ENCODE results near the gene WDR36. TPM values are rescaled to one million over a fixed set of nuclear protein-coding genes. Genes with fewer than 3 reads are reported as not detected.

Gene WDR36
- total RNA-seq, 4 donors from 2014 or later, result 13.7 to 26.3 (median 19.9) TPM

GRCh38 chr5:111132076-111132475, 39.9 kb downstream of the WDR36 start:
- DNase-seq (ENCODE audit: extremely low spot score), result no peak
- 56% methylated on average over 1 of the region's 1 CpG for WGBS
- H3K27ac ChIP-seq (replicated peaks in 1 of 4), result no peak overlapping the region

DNA sequence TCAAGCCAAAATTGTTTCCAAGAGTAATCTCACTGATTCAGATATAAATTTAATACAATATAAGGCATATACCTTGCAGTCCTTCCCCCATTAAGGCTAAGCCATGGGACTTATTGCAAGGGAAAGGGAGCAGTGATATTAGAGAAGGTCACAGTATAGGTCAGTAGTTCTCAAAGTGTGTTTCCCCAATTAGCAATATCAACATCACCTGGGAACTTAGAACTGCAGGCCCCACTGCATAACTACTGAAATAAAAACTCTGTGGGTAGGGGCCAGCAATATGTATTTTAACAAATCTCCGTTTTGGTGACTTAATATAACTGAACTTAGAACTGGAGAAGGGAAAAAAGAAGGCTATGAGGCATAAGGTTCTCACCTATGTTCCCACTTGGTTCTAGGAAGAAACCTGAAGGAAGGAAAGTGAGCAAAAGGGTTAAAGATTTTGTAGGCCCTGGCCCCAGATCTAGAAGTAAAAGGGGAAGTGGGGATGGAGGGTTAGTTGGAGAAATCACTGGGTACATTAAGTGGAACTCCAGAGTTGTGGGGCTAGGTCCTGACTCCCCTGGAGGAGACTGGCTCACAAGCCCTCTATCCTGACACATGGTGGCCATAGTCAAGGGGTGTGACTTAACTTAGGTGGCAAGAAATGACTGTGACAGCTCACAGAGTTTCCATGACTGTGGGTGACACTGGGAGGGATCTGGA, 40.7 kb downstream of the WDR36 start:
- intact Hi-C loops (cut with DNase I), result no loop called here
- no peak for DNase-seq (ENCODE audit: extremely low spot score)
- Histone ChIP-seq H3K36me3 (peaks cover 0 to 2% (median 2%) of the 10 kb centered on the region in 4 donors), H3K27ac (replicated peaks in 1 of 4) (no peak overlapping the region), H3K4me1 (no peaks in the 10 kb centered on the region), H3K9me3 (no peaks in the 10 kb centered on the region), H3K27me3 (peaks cover 0 to 3% (median 0%) of the 10 kb centered on the region in 4 donors), H3K4me3 (no peak overlapping the region)
- WGBS, result 90% methylated on average over 1 of the region's 1 CpG
- TF ChIP-seq POLR2AphosphoS5 (IDR thresholded peaks at IDR 0.05), result no peak
- no peak for TF ChIP-seq EP300 (IDR thresholded peaks at IDR 0.05)
- no peak for TF ChIP-seq POLR2A (IDR thresholded peaks at IDR 0.05; ENCODE audit: low read depth)
- TF ChIP-seq, protein P1, sequence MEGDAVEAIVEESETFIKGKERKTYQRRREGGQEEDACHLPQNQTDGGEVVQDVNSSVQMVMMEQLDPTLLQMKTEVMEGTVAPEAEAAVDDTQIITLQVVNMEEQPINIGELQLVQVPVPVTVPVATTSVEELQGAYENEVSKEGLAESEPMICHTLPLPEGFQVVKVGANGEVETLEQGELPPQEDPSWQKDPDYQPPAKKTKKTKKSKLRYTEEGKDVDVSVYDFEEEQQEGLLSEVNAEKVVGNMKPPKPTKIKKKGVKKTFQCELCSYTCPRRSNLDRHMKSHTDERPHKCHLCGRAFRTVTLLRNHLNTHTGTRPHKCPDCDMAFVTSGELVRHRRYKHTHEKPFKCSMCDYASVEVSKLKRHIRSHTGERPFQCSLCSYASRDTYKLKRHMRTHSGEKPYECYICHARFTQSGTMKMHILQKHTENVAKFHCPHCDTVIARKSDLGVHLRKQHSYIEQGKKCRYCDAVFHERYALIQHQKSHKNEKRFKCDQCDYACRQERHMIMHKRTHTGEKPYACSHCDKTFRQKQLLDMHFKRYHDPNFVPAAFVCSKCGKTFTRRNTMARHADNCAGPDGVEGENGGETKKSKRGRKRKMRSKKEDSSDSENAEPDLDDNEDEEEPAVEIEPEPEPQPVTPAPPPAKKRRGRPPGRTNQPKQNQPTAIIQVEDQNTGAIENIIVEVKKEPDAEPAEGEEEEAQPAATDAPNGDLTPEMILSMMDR (IDR thresholded peaks at IDR 0.05), result no peak

More at GRCh38 chr5:111132076-111132475, 39.9 kb downstream of the WDR36 start:
- Histone ChIP-seq H3K36me3 (peaks cover 0 to 11% (median 10%) of the 10 kb centered on the region in 4 donors), H3K4me3 (no peak overlapping the region), H3K4me1 (no peaks in the 10 kb centered on the region), H3K9me3 (no peaks in the 10 kb centered on the region), H3K27me3 (peaks cover 0 to 3% (median 0%) of the 10 kb centered on the region in 4 donors)
- intact Hi-C loops (cut with DNase I), result no loop called here
- TF ChIP-seq, protein P1 (IDR thresholded peaks at IDR 0.05), result no peak
- TF ChIP-seq POLR2AphosphoS5 (IDR thresholded peaks at IDR 0.05), result no peak
- no peak for TF ChIP-seq POLR2A (IDR thresholded peaks at IDR 0.05; ENCODE audit: low read depth)
- no peak for TF ChIP-seq EP300 (IDR thresholded peaks at IDR 0.05)

DNA sequence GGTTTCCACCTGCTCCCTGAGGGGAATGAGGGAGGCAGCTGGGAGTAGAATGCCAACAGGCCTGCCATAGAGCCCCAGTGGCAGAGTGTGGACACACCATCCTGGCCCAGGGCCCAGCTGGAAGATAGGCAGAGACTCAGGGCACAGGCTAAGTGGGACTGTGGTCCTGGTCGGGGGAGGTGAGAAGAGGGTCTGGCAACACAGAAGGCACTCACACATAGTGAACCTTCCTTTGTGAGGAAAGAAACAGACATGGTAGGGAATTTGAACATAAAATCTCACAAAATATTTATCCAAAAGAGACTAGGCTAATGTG, 41.2 kb downstream of the WDR36 start:
- intact Hi-C loops (cut with DNase I), result no loop called here
- TF ChIP-seq POLR2A (IDR thresholded peaks at IDR 0.05; ENCODE audit: low read depth) (no peak), POLR2AphosphoS5 (IDR thresholded peaks at IDR 0.05) (no peak), EP300 (IDR thresholded peaks at IDR 0.05) (no peak)
- TF ChIP-seq, protein P1 (IDR thresholded peaks at IDR 0.05), result no peak
- no peaks in the 10 kb centered on the region for H3K4me1 ChIP-seq
- no peak overlapping the region for H3K4me3 ChIP-seq
- no peaks in the 10 kb centered on the region for H3K9me3 ChIP-seq
- DNase-seq (ENCODE audit: extremely low spot score), result no peak
- H3K27me3 ChIP-seq, result peaks cover 0 to 3% (median 0%) of the 10 kb centered on the region in 4 donors
- 85% methylated on average over 1 of the region's 1 CpG for WGBS
- H3K27ac ChIP-seq (replicated peaks in 1 of 4), result no peak overlapping the region
- no peaks in the 10 kb centered on the region for H3K36me3 ChIP-seq

DNA sequence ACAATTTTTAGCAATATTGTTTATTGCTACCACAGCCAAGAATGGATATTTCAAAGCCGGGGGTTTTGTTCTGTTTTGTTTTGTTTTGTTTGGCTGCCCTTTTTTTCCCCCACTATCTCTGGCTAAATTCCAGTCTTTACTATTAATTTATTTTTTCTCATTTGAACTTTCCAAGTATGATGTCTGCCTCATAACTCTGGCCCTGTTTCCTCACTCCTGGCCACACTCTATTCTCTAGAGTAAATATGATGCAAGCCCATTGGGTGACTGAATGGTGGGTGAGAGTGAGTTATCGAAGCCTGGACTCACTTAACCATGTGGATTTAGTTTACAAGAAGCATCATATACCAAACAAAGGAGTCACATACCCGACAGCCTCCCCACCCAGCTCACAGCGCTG, 41.9 kb downstream of the WDR36 start:
- TF ChIP-seq, protein P1 (IDR thresholded peaks at IDR 0.05), result no peak
- TF ChIP-seq POLR2A (IDR thresholded peaks at IDR 0.05; ENCODE audit: low read depth) (no peak), POLR2AphosphoS5 (IDR thresholded peaks at IDR 0.05) (no peak), EP300 (IDR thresholded peaks at IDR 0.05) (no peak)
- H3K4me3 ChIP-seq, result no peak overlapping the region
- 65% methylated on average over 4 of the region's 4 CpGs for WGBS
- H3K27me3 ChIP-seq, result peaks cover 0 to 3% (median 0%) of the 10 kb centered on the region in 4 donors
- H3K27ac ChIP-seq (replicated peaks in 1 of 4), result no peak overlapping the region
- intact Hi-C loops (cut with DNase I), result no loop called here
- H3K36me3 ChIP-seq, result no peaks in the 10 kb centered on the region
- DNase-seq (ENCODE audit: extremely low spot score), result no peak
- no peaks in the 10 kb centered on the region for H3K4me1 ChIP-seq
- H3K9me3 ChIP-seq, result no peaks in the 10 kb centered on the region

DNA sequence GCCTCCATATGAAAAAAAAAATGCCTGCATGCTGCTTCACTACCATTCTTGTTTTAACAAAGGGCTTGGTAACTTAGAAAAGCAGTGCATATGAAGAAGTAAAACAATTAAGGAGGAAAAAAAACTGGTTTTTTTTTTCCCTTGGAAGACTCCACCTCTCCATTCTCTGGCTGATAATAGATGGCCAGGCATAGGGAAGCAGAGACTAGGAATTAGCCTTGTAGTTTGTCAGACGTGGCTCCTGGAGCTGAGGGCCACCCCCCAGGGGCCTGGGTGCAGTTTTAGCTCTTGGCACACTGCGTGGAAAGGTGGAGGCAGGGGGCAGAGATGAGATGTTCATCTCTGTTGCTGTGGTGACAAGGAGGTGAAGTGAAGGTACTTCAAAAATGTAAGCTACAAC, 42.7 kb downstream of the WDR36 start:
- intact Hi-C loops (cut with DNase I), result no loop called here
- Histone ChIP-seq H3K4me3 (no peak overlapping the region), H3K36me3 (no peaks in the 10 kb centered on the region), H3K4me1 (no peaks in the 10 kb centered on the region), H3K9me3 (no peaks in the 10 kb centered on the region), H3K27me3 (peaks cover 0 to 3% (median 0%) of the 10 kb centered on the region in 4 donors), H3K27ac (replicated peaks in 1 of 4) (no peak overlapping the region)
- no peak for DNase-seq (ENCODE audit: extremely low spot score)
- no peak for TF ChIP-seq POLR2AphosphoS5 (IDR thresholded peaks at IDR 0.05)
- no peak for TF ChIP-seq POLR2A (IDR thresholded peaks at IDR 0.05; ENCODE audit: low read depth)
- TF ChIP-seq EP300 (IDR thresholded peaks at IDR 0.05), result no peak
- TF ChIP-seq, protein P1 (IDR thresholded peaks at IDR 0.05), result no peak
- 75% methylated on average over 2 of the region's 2 CpGs for WGBS
